HL-60 (cell line): Measurements from ENCODE around the gene KIF23.

Source experiments
- DNase-seq, 2 experiments: peaks; one replicate each; pipeline ENCODE4 v3.0.0-alpha.2; 2010 to 2020; ENCODE audit warnings: low read depth in 1 of 2, low spot score in 1 of 2
- H3K27ac ChIP-seq: fragments of 250-450 bp; sonication (Bioruptor Pico); replicated peaks from 2 replicates; pipeline ENCODE4 v1.5.1; 2020; ENCODE audit warnings: mild to moderate bottlenecking, moderate library complexity
- H3K27me3 ChIP-seq: fragments of 250-450 bp; sonication (Bioruptor Pico); 2 replicates; pipeline ENCODE4 v1.5.1; 2021; ENCODE audit warnings: mild to moderate bottlenecking, moderate library complexity; ENCODE audit not compliant: insufficient read depth, poor library complexity, severe bottlenecking
- H3K4me3 ChIP-seq: replicated peaks from 2 replicates; pipeline ENCODE4 v1.5.1; 2011; ENCODE audit warnings: mild to moderate bottlenecking, control low read depth, low read length; ENCODE audit not compliant: insufficient read depth
- GABPA ChIP-seq: IDR thresholded peaks from 2 replicates; pipeline ENCODE4 v1.6.1; 2012; ENCODE audit warnings: low read depth
- POLR2AphosphoS5 ChIP-seq: IDR thresholded peaks from 2 replicates; pipeline ENCODE4 v1.6.1; 2012; ENCODE audit warnings: low read depth
- SPI1 ChIP-seq: IDR thresholded peaks from 2 replicates; pipeline ENCODE4 v1.6.1; 2012; ENCODE audit warnings: low read depth, mild to moderate bottlenecking, borderline replicate concordance
- TF ChIP-seq, protein P1 (sequence below): IDR thresholded peaks from one replicate; pipeline ENCODE4 v1.5.1; 2011; ENCODE audit warnings: low read length, control low read depth, inconsistent platforms; ENCODE audit not compliant: insufficient read depth
- TF ChIP-seq, protein P2 (sequence below): IDR thresholded peaks from 2 replicates; pipeline ENCODE4 v1.6.1; 2012; ENCODE audit warnings: low read depth; ENCODE audit not compliant: insufficient replicate concordance

Gene KIF23

DNA sequence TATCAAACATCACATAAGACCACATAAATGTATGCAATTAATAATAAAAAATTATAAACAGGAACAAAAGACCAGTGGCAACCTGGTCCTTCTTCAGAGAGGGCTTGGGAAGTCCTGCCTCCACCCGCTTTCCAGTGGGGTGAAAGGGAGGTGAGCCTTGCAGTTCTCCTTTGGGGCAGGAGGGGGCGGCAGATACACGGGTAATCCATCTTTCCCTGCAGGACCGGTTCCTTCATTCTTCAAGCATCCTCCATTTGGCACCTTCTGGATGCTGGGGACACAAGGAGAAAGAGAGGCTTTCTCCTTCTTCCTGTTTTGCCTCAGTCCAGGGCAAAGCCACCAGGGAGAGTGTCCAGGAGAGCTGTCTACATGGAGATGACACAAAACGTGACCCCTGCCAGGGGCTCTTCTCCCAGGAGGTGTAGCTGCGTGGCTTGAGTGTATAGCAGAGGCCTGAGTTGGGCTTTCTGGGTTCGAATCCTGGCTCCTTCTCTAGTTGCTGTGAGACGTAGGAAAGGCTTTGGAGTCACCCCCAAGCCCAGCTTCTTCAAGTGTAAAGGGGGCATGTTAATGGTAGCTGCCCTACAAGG, 61.7 kb downstream of the KIF23 start:
- H3K27me3 ChIP-seq = no peaks in the 10 kb centered on the region
- no peak overlapping the region for H3K4me3 ChIP-seq
- no peak for TF ChIP-seq GABPA
- TF ChIP-seq, protein P1, sequence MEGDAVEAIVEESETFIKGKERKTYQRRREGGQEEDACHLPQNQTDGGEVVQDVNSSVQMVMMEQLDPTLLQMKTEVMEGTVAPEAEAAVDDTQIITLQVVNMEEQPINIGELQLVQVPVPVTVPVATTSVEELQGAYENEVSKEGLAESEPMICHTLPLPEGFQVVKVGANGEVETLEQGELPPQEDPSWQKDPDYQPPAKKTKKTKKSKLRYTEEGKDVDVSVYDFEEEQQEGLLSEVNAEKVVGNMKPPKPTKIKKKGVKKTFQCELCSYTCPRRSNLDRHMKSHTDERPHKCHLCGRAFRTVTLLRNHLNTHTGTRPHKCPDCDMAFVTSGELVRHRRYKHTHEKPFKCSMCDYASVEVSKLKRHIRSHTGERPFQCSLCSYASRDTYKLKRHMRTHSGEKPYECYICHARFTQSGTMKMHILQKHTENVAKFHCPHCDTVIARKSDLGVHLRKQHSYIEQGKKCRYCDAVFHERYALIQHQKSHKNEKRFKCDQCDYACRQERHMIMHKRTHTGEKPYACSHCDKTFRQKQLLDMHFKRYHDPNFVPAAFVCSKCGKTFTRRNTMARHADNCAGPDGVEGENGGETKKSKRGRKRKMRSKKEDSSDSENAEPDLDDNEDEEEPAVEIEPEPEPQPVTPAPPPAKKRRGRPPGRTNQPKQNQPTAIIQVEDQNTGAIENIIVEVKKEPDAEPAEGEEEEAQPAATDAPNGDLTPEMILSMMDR = peak; percentile 98
- H3K27ac ChIP-seq = no peak overlapping the region
- peak in 1 of 2 experiments; percentile 79 for DNase-seq

DNA sequence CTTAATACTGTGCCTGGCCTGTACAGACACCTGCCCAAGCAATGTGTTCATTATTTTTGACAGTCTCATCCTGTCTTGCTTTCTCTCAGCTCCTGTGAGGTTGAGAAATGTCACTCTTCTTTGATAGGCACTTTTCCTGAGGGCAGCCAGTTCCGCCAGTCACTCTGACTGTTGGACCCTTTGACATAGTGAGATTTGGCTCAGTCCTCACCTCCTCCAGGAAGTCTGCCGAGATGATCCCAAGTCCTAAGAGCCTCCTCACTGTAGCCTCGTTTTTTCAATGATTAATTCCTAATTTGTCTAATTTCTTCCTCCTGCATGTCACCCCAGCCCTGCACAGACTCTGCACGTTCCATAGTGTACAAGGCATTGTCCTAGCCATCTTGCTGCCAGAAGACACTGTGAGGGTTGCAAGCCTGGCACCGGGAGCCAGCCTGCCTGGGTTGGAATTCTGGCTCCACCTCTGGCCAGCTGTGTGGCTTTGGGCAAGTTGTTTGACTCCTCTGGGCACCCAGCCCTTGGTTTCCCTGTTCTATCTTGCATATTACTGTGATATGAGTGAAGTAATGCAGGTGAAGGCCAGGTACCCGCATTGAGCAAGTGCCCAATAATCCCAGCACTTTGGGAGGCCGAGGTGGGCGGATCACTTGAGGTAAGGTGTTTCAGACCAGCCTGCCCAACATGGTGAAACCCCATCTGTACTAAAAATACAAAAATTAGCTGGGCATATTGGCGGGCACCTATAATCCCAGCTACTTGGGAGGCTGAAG, 62.7 kb downstream of the KIF23 start:
- Histone ChIP-seq H3K27ac (no peak overlapping the region), H3K4me3 (no peak overlapping the region), H3K27me3 (no peaks in the 10 kb centered on the region)
- TF ChIP-seq GABPA (no peak), POLR2AphosphoS5 (no peak), SPI1 (no peak)
- TF ChIP-seq, protein P2, sequence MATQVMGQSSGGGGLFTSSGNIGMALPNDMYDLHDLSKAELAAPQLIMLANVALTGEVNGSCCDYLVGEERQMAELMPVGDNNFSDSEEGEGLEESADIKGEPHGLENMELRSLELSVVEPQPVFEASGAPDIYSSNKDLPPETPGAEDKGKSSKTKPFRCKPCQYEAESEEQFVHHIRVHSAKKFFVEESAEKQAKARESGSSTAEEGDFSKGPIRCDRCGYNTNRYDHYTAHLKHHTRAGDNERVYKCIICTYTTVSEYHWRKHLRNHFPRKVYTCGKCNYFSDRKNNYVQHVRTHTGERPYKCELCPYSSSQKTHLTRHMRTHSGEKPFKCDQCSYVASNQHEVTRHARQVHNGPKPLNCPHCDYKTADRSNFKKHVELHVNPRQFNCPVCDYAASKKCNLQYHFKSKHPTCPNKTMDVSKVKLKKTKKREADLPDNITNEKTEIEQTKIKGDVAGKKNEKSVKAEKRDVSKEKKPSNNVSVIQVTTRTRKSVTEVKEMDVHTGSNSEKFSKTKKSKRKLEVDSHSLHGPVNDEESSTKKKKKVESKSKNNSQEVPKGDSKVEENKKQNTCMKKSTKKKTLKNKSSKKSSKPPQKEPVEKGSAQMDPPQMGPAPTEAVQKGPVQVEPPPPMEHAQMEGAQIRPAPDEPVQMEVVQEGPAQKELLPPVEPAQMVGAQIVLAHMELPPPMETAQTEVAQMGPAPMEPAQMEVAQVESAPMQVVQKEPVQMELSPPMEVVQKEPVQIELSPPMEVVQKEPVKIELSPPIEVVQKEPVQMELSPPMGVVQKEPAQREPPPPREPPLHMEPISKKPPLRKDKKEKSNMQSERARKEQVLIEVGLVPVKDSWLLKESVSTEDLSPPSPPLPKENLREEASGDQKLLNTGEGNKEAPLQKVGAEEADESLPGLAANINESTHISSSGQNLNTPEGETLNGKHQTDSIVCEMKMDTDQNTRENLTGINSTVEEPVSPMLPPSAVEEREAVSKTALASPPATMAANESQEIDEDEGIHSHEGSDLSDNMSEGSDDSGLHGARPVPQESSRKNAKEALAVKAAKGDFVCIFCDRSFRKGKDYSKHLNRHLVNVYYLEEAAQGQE = no peak
- TF ChIP-seq, protein P1 = no peak
- no peak for DNase-seq

DNA sequence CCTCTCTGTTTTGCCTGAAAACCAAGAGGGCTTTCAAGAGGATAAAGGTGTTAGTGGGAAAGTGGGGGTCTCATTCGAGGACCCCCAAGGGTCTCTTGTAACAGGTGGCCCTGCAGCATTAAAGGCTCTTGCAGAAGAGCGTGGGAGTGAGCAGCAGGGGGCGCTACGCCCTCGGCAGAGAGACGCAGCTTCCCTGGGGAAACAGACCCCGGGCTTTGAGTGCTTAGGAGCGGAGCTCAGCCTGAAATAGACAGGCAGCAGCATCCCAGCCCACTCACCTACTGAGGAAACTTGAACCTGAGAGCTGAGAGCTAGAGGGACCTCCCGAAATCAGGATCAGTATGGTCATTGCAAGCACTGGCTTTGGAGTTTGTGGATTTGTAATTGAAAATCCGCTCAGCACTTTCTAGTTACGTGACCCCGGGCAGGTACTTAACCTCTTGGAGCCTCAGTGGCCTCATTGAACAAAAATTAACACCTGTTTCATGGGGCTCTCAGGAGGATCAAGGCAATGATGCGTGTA, 64.2 kb downstream of the KIF23 start:
- TF ChIP-seq, protein P1 = peak; percentile 79
- TF ChIP-seq GABPA = no peak
- Histone ChIP-seq H3K27me3 (no peaks in the 10 kb centered on the region), H3K4me3 (no peak overlapping the region), H3K27ac (no peak overlapping the region)
- peak; percentile 36 to 37 for DNase-seq

DNA sequence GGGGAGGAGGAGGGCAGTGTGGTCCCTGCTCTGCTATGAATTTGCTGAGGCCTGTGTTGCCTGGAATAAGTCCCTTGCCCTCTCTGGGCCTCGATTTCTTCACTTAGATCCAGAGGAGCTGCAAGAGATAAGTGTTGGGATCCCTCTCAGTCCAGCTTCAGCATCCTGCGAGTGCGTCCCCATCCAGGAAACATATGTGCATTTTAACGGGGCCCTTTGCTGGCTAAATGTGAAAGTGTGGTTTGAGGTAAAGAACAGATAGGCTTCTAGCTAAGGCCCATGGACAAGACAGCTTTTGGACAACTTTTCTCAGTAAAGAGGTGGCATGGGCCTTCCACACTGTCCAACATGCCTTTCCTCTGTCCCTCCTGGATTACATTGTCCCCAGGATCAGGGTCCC, 64.9 kb downstream of the KIF23 start:
- DNase-seq = no peak
- no peak overlapping the region for H3K4me3 ChIP-seq
- H3K27me3 ChIP-seq = no peaks in the 10 kb centered on the region
- no peak overlapping the region for H3K27ac ChIP-seq
- TF ChIP-seq POLR2AphosphoS5 (no peak), GABPA (no peak), SPI1 (no peak)
- TF ChIP-seq, protein P1 = no peak
- TF ChIP-seq, protein P2 = no peak
